Measurements from ENCODE around the gene CERS3.

CERS3 gene

GRCh38 chr15:100528833-100529428 is at the start of gene CERS3:
Gene CERS3 (minus strand): TSS chr15:100528950. CDS start chr15:100501849, 27,101 bp downstream.
- no peak for DNase-seq (ENCODE audit: low spot score)

GRCh38 chr15:100573526-100573925 is 44.8 kb upstream of the CERS3 start:
- no peak for DNase-seq (ENCODE audit: low spot score)

- peak; percentile 28 for DNase-seq (ENCODE audit: low spot score)
Observed at GRCh38 chr15:100572362-100572983, 43.7 kb upstream of the CERS3 start.

GRCh38 chr15:100571592-100572167 is 42.9 kb upstream of the CERS3 start:
- no peak for DNase-seq (ENCODE audit: low spot score)

GRCh38 chr15:100570735-100571313 is 42.1 kb upstream of the CERS3 start:
- DNase-seq (ENCODE audit: low spot score): no peak

GRCh38 chr15:100570275-100570674 is 41.5 kb upstream of the CERS3 start:
- peak; percentile 27 for DNase-seq (ENCODE audit: low spot score)

GRCh38 chr15:100569391-100569790 is 40.6 kb upstream of the CERS3 start:
- no peak for DNase-seq (ENCODE audit: low spot score)

- DNase-seq (ENCODE audit: low spot score): no peak
Observed at GRCh38 chr15:100566850-100567628, 38.3 kb upstream of the CERS3 start.

GRCh38 chr15:100565591-100565990 is 36.8 kb upstream of the CERS3 start:
- no peak for DNase-seq (ENCODE audit: low spot score)

GRCh38 chr15:100560323-100560722 is 31.6 kb upstream of the CERS3 start:
- DNase-seq (ENCODE audit: low spot score): no peak

- DNase-seq (ENCODE audit: low spot score): no peak
Observed at GRCh38 chr15:100559330-100559729, 30.6 kb upstream of the CERS3 start.

GRCh38 chr15:100558771-100559254 is 30.1 kb upstream of the CERS3 start:
- no peak for DNase-seq (ENCODE audit: low spot score)

GRCh38 chr15:100553468-100553867 is 24.7 kb upstream of the CERS3 start:
- no peak for DNase-seq (ENCODE audit: low spot score)

- no peak for DNase-seq (ENCODE audit: low spot score)
Observed at GRCh38 chr15:100547961-100548360, 19.2 kb upstream of the CERS3 start.

- DNase-seq (ENCODE audit: low spot score): no peak
Observed at GRCh38 chr15:100544946-100545345, 16.2 kb upstream of the CERS3 start.

GRCh38 chr15:100544338-100544841 is 15.6 kb upstream of the CERS3 start:
- no peak for DNase-seq (ENCODE audit: low spot score)

- no peak for DNase-seq (ENCODE audit: low spot score)
Observed at GRCh38 chr15:100542290-100542689, 13.5 kb upstream of the CERS3 start.

GRCh38 chr15:100537331-100537730 is 8.6 kb upstream of the CERS3 start:
- no peak for DNase-seq (ENCODE audit: low spot score)

GRCh38 chr15:100536733-100537132 is 8.0 kb upstream of the CERS3 start:
- no peak for DNase-seq (ENCODE audit: low spot score)

GRCh38 chr15:100533886-100534285 is 5.1 kb upstream of the CERS3 start:
- no peak for DNase-seq (ENCODE audit: low spot score)

- DNase-seq (ENCODE audit: low spot score): no peak
Observed at GRCh38 chr15:100531823-100532327, 3.1 kb upstream of the CERS3 start.

GRCh38 chr15:100531204-100531603 is 2.5 kb upstream of the CERS3 start:
- DNase-seq (ENCODE audit: low spot score): no peak
